ENCODE measurements around the gene TMEM255B. TPM values are rescaled to one million over a fixed set of nuclear protein-coding genes. Genes with fewer than 3 reads are reported as not detected.
A peak's percentile ranks its signal among the peaks of the same experiment; 100 is the strongest.

TMEM255B gene
- total RNA-seq, 4 donors from 2014 or later = 0.26 to 3.8 (median 1.7) TPM

DNA sequence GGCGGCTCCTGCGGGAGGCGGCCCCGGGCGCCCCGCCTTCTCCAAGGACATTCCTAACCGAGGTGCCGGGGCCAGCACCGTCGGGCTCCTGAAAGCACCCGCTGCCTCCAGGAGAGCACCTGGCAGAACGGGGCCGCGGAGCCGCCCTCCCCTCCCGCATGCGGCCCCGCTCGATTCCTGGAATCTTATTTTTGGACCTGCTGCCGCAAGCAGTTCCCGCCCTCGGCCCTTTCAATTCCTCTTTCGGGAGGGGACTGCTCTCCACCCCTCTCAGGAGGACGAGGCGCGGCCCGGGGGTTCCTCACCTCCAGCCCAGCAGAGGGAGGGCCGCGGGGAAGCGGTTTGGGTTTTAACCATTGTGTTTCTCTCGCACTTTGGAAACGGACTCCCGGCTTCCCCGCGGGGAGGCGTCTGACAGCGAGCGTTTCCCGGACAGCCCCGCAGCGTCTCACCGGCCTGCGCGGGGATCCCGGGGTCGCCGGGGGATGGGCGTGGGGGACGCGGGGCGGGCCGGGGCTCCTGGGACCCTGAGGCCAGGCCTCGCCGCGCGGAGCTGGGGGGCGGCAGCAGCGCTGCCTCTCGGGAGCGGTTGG, 104.0 kb downstream of the TMEM255B start:
- peaks cover 42% of the 10 kb centered on the region for H3K4me1 ChIP-seq
- peak overlapping the region; percentile 86 for H3K27ac ChIP-seq
- no peaks in the 10 kb centered on the region for H3K27me3 ChIP-seq
- no peaks in the 10 kb centered on the region for H3K36me3 ChIP-seq
- H3K4me3 ChIP-seq = peak overlapping the region; percentile 65
- H3K9me3 ChIP-seq = no peaks in the 10 kb centered on the region
- TF ChIP-seq EP300 (IDR thresholded peaks at IDR 0.05) = no peak
- TF ChIP-seq POLR2AphosphoS5 (IDR thresholded peaks at IDR 0.05) = no peak
- no peak for TF ChIP-seq POLR2A (IDR thresholded peaks at IDR 0.05)
- peak in 1 of 2 donors; percentile 6 for TF ChIP-seq CTCF (IDR thresholded peaks at IDR 0.05)
- DNase-seq (ENCODE audit: low spot score in 2 of 2) = peak; percentile 72 to 83
- WGBS = 11% methylated on average over 6 of the region's 60 CpGs

GRCh38 chr13:113863524-113864272, 104.7 kb downstream of the TMEM255B start, which contains the start of gene GAS6:
TSS of gene GAS6 (minus strand) at chr13:113864076. CDS start at chr13:113863920, 156 bp downstream.
- H3K4me3 ChIP-seq = peak within 1 kb of the TSS; percentile 65
- H3K27me3 ChIP-seq = no peaks in the 10 kb centered on the region
- H3K4me1 ChIP-seq = peaks cover 39% of the 10 kb centered on the region
- H3K27ac ChIP-seq = peak within 1 kb of the TSS; percentile 86
- no peaks in the 10 kb centered on the region for H3K9me3 ChIP-seq
- peak; percentile 76 to 81 for DNase-seq (ENCODE audit: low spot score in 2 of 2)
- TF ChIP-seq CTCF (IDR thresholded peaks at IDR 0.05) (no peak), POLR2AphosphoS5 (IDR thresholded peaks at IDR 0.05) (no peak), EP300 (IDR thresholded peaks at IDR 0.05) (no peak), POLR2A (IDR thresholded peaks at IDR 0.05) (no peak)
- WGBS = 0% methylated on average over 15 of the region's 116 CpGs
- no peaks in the 10 kb centered on the region for H3K36me3 ChIP-seq

DNA sequence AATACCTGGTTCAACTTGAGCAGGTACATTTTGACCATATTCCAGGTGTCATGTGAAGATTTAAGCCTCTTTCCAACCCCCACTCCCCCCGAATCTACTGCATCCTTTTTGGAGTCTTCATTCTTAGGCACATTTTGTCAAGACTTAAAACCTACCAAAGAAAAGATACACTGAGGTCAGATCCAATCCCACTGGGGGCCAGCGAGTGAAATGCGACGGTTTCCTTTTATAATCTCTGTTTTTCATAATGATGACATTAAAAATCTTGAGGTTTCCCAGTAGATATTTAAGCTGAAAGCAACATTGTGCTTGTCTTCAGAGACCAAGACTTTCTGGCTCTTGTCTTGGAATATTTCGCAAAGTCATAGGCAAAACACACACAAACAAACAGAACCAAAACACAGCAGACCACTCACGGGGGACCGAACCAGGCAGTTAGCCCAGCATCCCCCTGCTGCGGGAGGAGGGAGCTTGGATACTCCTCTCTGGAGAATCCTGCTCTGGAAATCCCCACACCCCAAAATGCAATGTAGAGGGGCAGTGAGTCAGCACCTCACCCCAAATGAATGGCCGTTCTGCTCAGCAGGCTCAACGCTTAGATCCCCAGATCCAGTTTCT, 105.4 kb downstream of the TMEM255B start:
- 9% methylated on average over 10 of the region's 10 CpGs for WGBS
- Histone ChIP-seq H3K27me3 (no peaks in the 10 kb centered on the region), H3K4me1 (peaks cover 39% of the 10 kb centered on the region), H3K4me3 (peak overlapping the region; percentile 65), H3K36me3 (no peaks in the 10 kb centered on the region), H3K9me3 (no peaks in the 10 kb centered on the region), H3K27ac (peak overlapping the region; percentile 86)
- TF ChIP-seq POLR2AphosphoS5 (IDR thresholded peaks at IDR 0.05) (no peak), EP300 (IDR thresholded peaks at IDR 0.05) (no peak), CTCF (IDR thresholded peaks at IDR 0.05) (no peak), POLR2A (IDR thresholded peaks at IDR 0.05) (no peak)
- peak in 1 of 2 donors; percentile 51 for DNase-seq (ENCODE audit: low spot score in 2 of 2)

- no peak overlapping the region for H3K27ac ChIP-seq
- peaks cover 32% of the 10 kb centered on the region for H3K4me1 ChIP-seq
- DNase-seq (ENCODE audit: low spot score in 2 of 2) = no peak
- 93% methylated on average over 4 of the region's 4 CpGs for WGBS
- no peak for TF ChIP-seq EP300 (IDR thresholded peaks at IDR 0.05)
- no peaks in the 10 kb centered on the region for H3K27me3 ChIP-seq
- no peaks in the 10 kb centered on the region for H3K9me3 ChIP-seq
- no peaks in the 10 kb centered on the region for H3K36me3 ChIP-seq
- no peak overlapping the region for H3K4me3 ChIP-seq
Observed at GRCh38 chr13:113865427-113865826, 106.4 kb downstream of the TMEM255B start.

Other genes starting within 250 kb of the TMEM255B start
- 10 to 100 TPM; 47.5 to 63.3 (median 52.0) TPM for gene TFDP1, start 174.5 kb upstream of the TMEM255B start, total RNA-seq
- not detected for gene ATP4B, start 101.0 kb upstream of the TMEM255B start, total RNA-seq
- not detected for gene GRK1, start 92.0 kb upstream of the TMEM255B start, total RNA-seq
- gene GAS6, start 104.8 kb downstream of the TMEM255B start, total RNA-seq = 100 to 1,000 TPM; 175 to 286 (median 224) TPM
- 1 to 10 TPM in 1 of 4 donors, under 1 TPM in 3; 0.16 to 1.4 (median 0.53) TPM for gene C13orf46, start 214.8 kb downstream of the TMEM255B start, total RNA-seq